GM23338 (cell line): ENCODE measurements around the gene KNG1.

Source experiments
- EZH2 ChIP-seq: fragments of 200-600 bp; sonication (generic); IDR thresholded peaks from one replicate; pipeline ENCODE4 v1.8.0; 2017; ENCODE audit warnings: antibody characterized with exemption, mild to moderate bottlenecking, low read depth; ENCODE audit not compliant: unreplicated experiment
- JUNB ChIP-seq: IDR thresholded peaks from one replicate; pipeline ENCODE4 v1.6.1; 2016; ENCODE audit warnings: antibody characterized with exemption; ENCODE audit not compliant: unreplicated experiment
- NANOG ChIP-seq: IDR thresholded peaks from 2 replicates; pipeline ENCODE4 v1.6.1; 2016; ENCODE audit warnings: antibody characterized with exemption, borderline replicate concordance
- TF ChIP-seq, protein P1 (sequence below), 2 experiments: fragments of 200-600 bp in 1 of 2; sonication (generic) in 1 of 2; conservative IDR thresholded peaks; 2 replicates each; pipeline versions ENCODE4 v1.5.1 to v1.6.1; 2016 to 2017; ENCODE audit warnings: antibody characterized with exemption in 2 of 2, low read depth in 2 of 2, mild to moderate bottlenecking in 2 of 2, moderate library complexity in 1 of 2
- TF ChIP-seq, protein P2 (sequence below): IDR thresholded peaks from one replicate; pipeline ENCODE4 v1.6.1; 2018; ENCODE audit warnings: antibody characterized with exemption; ENCODE audit not compliant: unreplicated experiment

DNA sequence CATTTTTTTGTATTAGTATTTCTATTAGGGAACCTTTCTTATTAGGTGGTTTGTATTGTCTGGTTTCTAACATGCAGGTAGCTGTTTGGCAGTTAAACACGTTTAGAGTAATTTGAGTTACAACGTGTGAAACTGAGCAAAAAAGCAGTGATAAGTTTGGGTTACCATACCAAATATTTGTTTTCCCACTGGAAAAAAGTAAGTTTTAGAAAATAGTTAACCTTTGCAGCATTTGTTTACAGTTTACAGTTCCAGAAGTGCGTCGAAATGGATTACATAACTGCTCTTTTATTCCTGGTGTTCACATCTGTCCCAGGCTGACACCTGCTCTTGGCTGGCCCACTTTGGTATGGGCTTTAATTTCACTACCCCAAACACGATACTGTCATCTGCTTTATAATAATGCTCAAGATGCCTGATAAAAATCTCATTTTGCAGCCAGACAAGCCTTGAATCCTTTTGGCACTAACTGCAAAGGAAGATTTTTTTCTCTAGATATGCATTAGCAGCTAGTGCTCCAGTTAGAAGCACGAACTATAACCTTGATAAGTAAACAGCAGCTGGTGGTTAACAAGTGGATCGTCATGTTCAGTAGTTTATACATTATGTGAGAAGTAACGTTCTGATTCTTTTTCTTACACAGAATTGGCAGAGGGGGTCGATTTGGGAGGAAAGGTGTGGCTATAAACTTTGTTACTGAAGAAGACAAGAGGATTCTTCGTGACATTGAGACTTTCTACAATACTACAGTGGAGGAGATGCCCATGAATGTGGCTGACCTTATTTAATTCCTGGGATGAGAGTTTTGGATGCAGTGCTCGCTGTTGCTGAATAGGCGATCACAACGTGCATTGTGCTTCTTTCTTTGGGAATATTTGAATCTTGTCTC lies 71.6 kb downstream of the KNG1 start:
- TF ChIP-seq, protein P1, sequence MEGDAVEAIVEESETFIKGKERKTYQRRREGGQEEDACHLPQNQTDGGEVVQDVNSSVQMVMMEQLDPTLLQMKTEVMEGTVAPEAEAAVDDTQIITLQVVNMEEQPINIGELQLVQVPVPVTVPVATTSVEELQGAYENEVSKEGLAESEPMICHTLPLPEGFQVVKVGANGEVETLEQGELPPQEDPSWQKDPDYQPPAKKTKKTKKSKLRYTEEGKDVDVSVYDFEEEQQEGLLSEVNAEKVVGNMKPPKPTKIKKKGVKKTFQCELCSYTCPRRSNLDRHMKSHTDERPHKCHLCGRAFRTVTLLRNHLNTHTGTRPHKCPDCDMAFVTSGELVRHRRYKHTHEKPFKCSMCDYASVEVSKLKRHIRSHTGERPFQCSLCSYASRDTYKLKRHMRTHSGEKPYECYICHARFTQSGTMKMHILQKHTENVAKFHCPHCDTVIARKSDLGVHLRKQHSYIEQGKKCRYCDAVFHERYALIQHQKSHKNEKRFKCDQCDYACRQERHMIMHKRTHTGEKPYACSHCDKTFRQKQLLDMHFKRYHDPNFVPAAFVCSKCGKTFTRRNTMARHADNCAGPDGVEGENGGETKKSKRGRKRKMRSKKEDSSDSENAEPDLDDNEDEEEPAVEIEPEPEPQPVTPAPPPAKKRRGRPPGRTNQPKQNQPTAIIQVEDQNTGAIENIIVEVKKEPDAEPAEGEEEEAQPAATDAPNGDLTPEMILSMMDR (conservative IDR thresholded peaks at IDR 0.05; ENCODE audit: low read depth in 2 of 2): no peak
- TF ChIP-seq EZH2: no peak
- TF ChIP-seq, protein P2, sequence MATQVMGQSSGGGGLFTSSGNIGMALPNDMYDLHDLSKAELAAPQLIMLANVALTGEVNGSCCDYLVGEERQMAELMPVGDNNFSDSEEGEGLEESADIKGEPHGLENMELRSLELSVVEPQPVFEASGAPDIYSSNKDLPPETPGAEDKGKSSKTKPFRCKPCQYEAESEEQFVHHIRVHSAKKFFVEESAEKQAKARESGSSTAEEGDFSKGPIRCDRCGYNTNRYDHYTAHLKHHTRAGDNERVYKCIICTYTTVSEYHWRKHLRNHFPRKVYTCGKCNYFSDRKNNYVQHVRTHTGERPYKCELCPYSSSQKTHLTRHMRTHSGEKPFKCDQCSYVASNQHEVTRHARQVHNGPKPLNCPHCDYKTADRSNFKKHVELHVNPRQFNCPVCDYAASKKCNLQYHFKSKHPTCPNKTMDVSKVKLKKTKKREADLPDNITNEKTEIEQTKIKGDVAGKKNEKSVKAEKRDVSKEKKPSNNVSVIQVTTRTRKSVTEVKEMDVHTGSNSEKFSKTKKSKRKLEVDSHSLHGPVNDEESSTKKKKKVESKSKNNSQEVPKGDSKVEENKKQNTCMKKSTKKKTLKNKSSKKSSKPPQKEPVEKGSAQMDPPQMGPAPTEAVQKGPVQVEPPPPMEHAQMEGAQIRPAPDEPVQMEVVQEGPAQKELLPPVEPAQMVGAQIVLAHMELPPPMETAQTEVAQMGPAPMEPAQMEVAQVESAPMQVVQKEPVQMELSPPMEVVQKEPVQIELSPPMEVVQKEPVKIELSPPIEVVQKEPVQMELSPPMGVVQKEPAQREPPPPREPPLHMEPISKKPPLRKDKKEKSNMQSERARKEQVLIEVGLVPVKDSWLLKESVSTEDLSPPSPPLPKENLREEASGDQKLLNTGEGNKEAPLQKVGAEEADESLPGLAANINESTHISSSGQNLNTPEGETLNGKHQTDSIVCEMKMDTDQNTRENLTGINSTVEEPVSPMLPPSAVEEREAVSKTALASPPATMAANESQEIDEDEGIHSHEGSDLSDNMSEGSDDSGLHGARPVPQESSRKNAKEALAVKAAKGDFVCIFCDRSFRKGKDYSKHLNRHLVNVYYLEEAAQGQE: no peak
- no peak for TF ChIP-seq NANOG
- no peak for TF ChIP-seq JUNB
